Measurements from ENCODE around the gene ERBB4. TPM values are rescaled to one million over a fixed set of nuclear protein-coding genes. Genes with fewer than 3 reads are reported as not detected.

Gene ERBB4
- total RNA-seq, 1 experiment from 2014 or later, result 0.04 TPM

DNA sequence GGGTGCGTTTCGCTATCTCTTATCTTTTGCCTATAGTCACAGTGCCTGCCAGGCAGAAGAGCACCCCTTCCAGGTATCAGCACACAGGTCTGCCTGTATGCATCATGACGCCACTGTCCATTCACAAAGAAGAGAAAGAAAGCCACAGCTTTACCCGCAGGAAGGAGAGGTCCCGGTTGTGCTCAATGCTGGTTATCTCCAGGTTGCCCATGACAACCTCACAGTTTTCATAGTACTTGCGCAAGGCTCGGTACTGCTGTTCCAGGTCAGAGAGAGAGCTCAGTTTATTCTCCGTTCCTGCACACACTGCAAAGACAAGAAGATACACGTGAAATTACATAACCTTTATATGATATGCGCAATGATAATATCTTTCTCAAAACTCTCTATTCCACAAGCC, 414.0 kb downstream of the ERBB4 start:
- H3K23ac ChIP-seq (ENCODE audit: insufficient read length, low read depth, low read length), result no peak overlapping the region
- H2AFZ ChIP-seq (ENCODE audit: low read length), result no peak overlapping the region
- no peak overlapping the region for H3K9ac ChIP-seq (ENCODE audit: extremely low read depth, insufficient read length, low read length)
- H3K23me2 ChIP-seq (ENCODE audit: insufficient read length, low read depth, low read length, poor library complexity, severe bottlenecking), result no peaks in the 10 kb centered on the region
- H3K4me1 Mint-ChIP-seq, result no peaks in the 10 kb centered on the region; a peak in 1 of 4 replicates
- H3K4me2 ChIP-seq (ENCODE audit: insufficient read depth, insufficient read length, low read length), result no peak overlapping the region
- H2AK5ac ChIP-seq (ENCODE audit: insufficient read length, low read length), result no peak overlapping the region
- TF ChIP-seq, protein P1, sequence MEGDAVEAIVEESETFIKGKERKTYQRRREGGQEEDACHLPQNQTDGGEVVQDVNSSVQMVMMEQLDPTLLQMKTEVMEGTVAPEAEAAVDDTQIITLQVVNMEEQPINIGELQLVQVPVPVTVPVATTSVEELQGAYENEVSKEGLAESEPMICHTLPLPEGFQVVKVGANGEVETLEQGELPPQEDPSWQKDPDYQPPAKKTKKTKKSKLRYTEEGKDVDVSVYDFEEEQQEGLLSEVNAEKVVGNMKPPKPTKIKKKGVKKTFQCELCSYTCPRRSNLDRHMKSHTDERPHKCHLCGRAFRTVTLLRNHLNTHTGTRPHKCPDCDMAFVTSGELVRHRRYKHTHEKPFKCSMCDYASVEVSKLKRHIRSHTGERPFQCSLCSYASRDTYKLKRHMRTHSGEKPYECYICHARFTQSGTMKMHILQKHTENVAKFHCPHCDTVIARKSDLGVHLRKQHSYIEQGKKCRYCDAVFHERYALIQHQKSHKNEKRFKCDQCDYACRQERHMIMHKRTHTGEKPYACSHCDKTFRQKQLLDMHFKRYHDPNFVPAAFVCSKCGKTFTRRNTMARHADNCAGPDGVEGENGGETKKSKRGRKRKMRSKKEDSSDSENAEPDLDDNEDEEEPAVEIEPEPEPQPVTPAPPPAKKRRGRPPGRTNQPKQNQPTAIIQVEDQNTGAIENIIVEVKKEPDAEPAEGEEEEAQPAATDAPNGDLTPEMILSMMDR (conservative IDR thresholded peaks at IDR 0.05), result no peak
- H3K79me1 ChIP-seq (ENCODE audit: insufficient read depth, low read depth, low read length, poor library complexity, severe bottlenecking), result no peaks in the 10 kb centered on the region
- no peak overlapping the region for H2BK5ac ChIP-seq (ENCODE audit: insufficient read length, low read length)
- no peaks in the 10 kb centered on the region for H3K9me3 Mint-ChIP-seq
- no peak overlapping the region for H3K14ac ChIP-seq (ENCODE audit: insufficient read depth, low read length)
- no peak for DNase-seq
- H3K27ac ChIP-seq (ENCODE audit: insufficient read length, low read depth, low read length), result no peak overlapping the region
- no peak overlapping the region for H4K91ac ChIP-seq (ENCODE audit: insufficient read length, low read depth, low read length)
- no peaks in the 10 kb centered on the region for H3K9me3 ChIP-seq (ENCODE audit: control insufficient read depth, low read depth, low read length)
- H4K20me1 ChIP-seq (ENCODE audit: control insufficient read depth, insufficient read depth, insufficient read length), result no peaks in the 10 kb centered on the region
- H3K4ac ChIP-seq (ENCODE audit: low read depth, low read length), result no peak overlapping the region
- no peak overlapping the region for H4K5ac ChIP-seq (ENCODE audit: insufficient read length, low read depth, low read length)
- H4K8ac ChIP-seq (replicated peaks; ENCODE audit: insufficient read length, low read depth, low read length), result no peak overlapping the region
- H3K18ac ChIP-seq (ENCODE audit: insufficient read length, low read depth, low read length), result no peak overlapping the region
- H3T11ph ChIP-seq (ENCODE audit: low read length), result no peak overlapping the region
- no peak overlapping the region for H2BK15ac ChIP-seq (ENCODE audit: low read depth, low read length)
- H3K27me3 ChIP-seq (ENCODE audit: insufficient read depth, low read length), result no peaks in the 10 kb centered on the region
- H3K4me1 ChIP-seq (ENCODE audit: insufficient read depth, low read length), result no peaks in the 10 kb centered on the region
- peak overlapping the region in 1 of 3 experiments; percentile 13; a peak in 1 of 7 replicates for H3K27ac Mint-ChIP-seq
- no peaks in the 10 kb centered on the region for H3K27me3 Mint-ChIP-seq (ENCODE audit: low read depth)
- no peak overlapping the region for H3K56ac ChIP-seq (ENCODE audit: insufficient read length, low read depth, low read length)
- H3K79me2 ChIP-seq (ENCODE audit: insufficient read depth, low read length), result no peaks in the 10 kb centered on the region
- no peak overlapping the region for H2BK120ac ChIP-seq (ENCODE audit: low read depth, low read length, poor library complexity, severe bottlenecking)
- WGBS (ENCODE audit: extremely low coverage, insufficient read length, low lambda C conversion rate), result no CpG with 5 or more reads among the region's 10 CpGs
- H3K4me3 Mint-ChIP-seq, result no peak overlapping the region
- no peak overlapping the region for H2BK20ac ChIP-seq (ENCODE audit: low read depth, low read length, poor library complexity, severe bottlenecking)
- H2BK12ac ChIP-seq (ENCODE audit: insufficient read length, low read depth, low read length), result no peak overlapping the region
- H3K36me3 Mint-ChIP-seq (ENCODE audit: insufficient read depth in 1 of 3, low read depth in 3 of 3), result no peaks in the 10 kb centered on the region

Data from H9 (cell line).